Activated CD8-positive, alpha-beta T cell treated with anti-CD3 and anti-CD28 coated beads for 36 hours (primary cell): ENCODE data around the gene GTF2H2C. TPM values are rescaled to one million over a fixed set of nuclear protein-coding genes. Genes with fewer than 3 reads are reported as not detected.
"Not testable (repeated sequence)": the region's sequence is repeated elsewhere in the genome, so short reads cannot be mapped to it uniquely, and the experiment has no call there.

Experiments
- ATAC-seq: fragments of 200-7000 bp; cut with Tn5 transposase; one replicate; pipeline ENCODE4 v1.10.0; 2021; ENCODE audit warnings: mild to moderate bottlenecking, moderate library complexity
- CTCF ChIA-PET: fragments of 350-600 bp; sonication (Branson Sonifier 250); formaldehyde crosslinking; loops from one replicate; lab custom pipeline; 2021; ENCODE audit warnings: antibody characterized with exemption; lab: Charles Lee
- POLR2A ChIA-PET: fragments of 350-600 bp; sonication (Branson Sonifier 250); formaldehyde crosslinking; loops from one replicate; lab custom pipeline; 2021; ENCODE audit warnings: antibody characterized with exemption; lab: Charles Lee
- DNase-seq: peaks from one replicate; pipeline ENCODE4 v3.0.0-alpha.2; 2020
- H3K27ac Mint-ChIP-seq: one replicate; pipeline ENCODE4 v1.8.0; 2021; ENCODE audit warnings: mild to moderate bottlenecking, mixed read lengths
- H3K27me3 Mint-ChIP-seq: one replicate; pipeline ENCODE4 v1.8.0; 2021; ENCODE audit warnings: mixed read lengths
- H3K36me3 Mint-ChIP-seq: one replicate; pipeline ENCODE4 v1.8.0; 2021; ENCODE audit warnings: low read depth, mixed read lengths
- H3K4me1 Mint-ChIP-seq: one replicate; pipeline ENCODE4 v1.8.0; 2021; ENCODE audit warnings: low read depth, mixed read lengths
- H3K4me3 Mint-ChIP-seq: one replicate; pipeline ENCODE4 v1.8.0; 2021; ENCODE audit warnings: mild to moderate bottlenecking, moderate library complexity, mixed read lengths
- H3K9me3 Mint-ChIP-seq: one replicate; pipeline ENCODE4 v1.8.0; 2021; ENCODE audit warnings: mixed read lengths
- intact Hi-C: fragments of 100-400 bp; cut with micrococcal nuclease; formaldehyde crosslinking; loops from one replicate; pipeline ENCODE4 v1.10.0; 2022
- total RNA-seq, 2 experiments: library from RNA; stranded (reverse); gene quantifications; one replicate each; pipeline ENCODE4 v1.2.3, GENCODE V29; 2021

The GTF2H2C gene
- total RNA-seq, 2 experiments from 2014 or later: 40.0 to 42.1 TPM

DNA sequence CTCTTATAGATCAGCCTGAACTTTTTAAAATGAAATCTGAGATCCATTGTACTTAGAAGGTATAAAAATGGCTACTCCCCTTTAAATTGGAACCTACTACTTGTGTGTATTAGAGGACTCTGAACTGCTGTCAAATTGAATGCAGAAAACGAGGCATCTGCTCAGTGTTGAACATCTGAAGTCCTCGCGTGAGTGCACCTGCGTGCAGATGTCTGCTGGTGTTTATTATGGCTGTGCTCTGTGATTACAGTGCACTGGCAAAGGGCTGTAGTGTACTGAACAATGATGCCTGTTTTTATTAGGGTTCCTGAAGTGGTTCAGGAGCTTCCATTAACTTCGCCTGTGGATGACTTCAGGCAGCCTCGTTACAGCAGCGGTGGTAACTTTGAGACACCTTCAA is 15.4 kb upstream of the GTF2H2C start:
- CTCF ChIA-PET, H3K36me3 Mint-ChIP-seq, H3K27me3 Mint-ChIP-seq, ATAC-seq, intact Hi-C loops, H3K27ac Mint-ChIP-seq, H3K4me3 Mint-ChIP-seq, H3K4me1 Mint-ChIP-seq, H3K9me3 Mint-ChIP-seq, DNase-seq, POLR2A ChIA-PET: not testable (repeated sequence)

DNA sequence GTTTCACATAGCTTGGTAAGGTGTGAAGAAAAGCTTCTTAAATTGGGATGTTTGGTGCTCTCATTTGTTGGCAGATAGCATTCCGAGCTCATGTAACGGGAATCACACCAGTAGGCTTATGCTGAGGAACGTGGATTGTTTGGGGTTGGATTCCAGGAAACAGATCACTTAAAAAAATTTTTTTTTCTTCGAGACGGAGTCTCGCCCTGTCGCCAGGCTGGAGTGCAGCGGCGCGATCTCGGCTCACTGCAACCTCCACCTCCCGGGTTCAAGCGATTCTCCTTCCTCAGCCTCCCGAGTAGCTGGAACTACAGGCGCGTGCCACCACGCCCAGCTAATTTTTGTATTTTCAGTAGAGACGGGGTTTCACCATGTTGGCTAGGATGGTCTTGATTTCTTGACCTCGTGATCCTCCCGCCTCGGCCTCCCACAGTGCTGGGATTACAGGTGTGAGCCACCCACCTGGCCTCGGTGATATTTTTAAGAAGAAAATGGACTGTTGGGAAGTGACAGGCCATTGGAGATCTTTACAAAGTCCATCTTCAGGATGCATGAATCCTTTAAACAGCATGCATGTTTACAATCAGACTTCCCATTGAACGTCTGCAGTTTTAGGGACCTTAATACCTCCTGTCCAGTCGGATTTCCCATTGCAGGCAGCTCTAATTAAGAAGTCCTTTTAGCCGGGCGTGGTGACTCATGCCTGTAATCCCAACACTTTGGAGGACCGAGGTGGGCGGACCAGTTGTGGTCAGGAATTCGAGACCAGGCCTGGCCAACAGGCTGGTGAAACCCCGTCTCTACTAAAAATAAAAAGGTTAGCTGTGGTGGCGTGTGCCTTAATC is 818 bp downstream of the GTF2H2C start:
- CTCF ChIA-PET, H3K27me3 Mint-ChIP-seq, H3K9me3 Mint-ChIP-seq, POLR2A ChIA-PET, H3K4me1 Mint-ChIP-seq, H3K27ac Mint-ChIP-seq, H3K36me3 Mint-ChIP-seq, DNase-seq, intact Hi-C loops, ATAC-seq: not testable (repeated sequence)
- peak overlapping the region; percentile 64 for H3K4me3 Mint-ChIP-seq

DNA sequence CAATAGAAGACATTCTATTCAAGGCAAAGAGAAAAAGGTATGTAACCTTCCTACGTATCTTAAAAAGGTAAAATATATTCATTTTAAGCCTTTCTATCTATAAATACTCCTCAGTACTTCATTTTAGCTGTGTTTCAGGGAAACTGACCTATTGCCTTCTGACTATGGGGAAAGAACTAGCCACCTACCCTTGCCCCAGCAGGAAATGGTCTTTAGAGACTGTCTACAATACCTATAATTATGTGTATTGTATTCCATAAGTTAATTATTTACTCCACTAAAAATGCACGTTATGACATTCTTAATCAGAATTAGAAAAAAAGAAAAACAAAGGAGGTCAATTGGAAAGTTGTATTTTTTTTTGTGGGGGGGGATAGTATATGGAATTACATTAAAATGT is 6.2 kb downstream of the GTF2H2C start:
- DNase-seq, POLR2A ChIA-PET, ATAC-seq, H3K4me1 Mint-ChIP-seq, intact Hi-C loops, H3K27me3 Mint-ChIP-seq, CTCF ChIA-PET, H3K4me3 Mint-ChIP-seq, H3K9me3 Mint-ChIP-seq, H3K36me3 Mint-ChIP-seq, H3K27ac Mint-ChIP-seq: not testable (repeated sequence)

DNA sequence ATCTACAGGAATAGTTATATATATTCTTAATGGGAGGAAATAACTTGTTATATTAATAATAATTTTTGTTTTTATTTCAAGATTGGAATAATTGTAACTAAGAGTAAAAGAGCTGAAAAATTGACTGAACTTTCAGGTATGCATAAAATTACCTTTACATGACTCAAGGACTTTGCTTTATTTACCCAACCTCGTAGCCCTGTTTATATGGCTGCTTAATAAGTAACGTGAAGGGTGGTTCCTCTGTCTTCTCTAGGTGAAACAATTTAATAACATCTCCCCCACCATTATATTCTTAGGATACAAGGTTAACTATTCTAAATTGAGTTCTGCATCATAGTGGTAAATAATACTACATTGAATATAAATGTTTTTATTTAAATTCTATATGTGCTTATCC is 8.1 kb downstream of the GTF2H2C start:
- H3K27ac Mint-ChIP-seq, H3K4me3 Mint-ChIP-seq, CTCF ChIA-PET, H3K9me3 Mint-ChIP-seq, DNase-seq, intact Hi-C loops, H3K36me3 Mint-ChIP-seq, ATAC-seq, H3K4me1 Mint-ChIP-seq, POLR2A ChIA-PET, H3K27me3 Mint-ChIP-seq: not testable (repeated sequence)

DNA sequence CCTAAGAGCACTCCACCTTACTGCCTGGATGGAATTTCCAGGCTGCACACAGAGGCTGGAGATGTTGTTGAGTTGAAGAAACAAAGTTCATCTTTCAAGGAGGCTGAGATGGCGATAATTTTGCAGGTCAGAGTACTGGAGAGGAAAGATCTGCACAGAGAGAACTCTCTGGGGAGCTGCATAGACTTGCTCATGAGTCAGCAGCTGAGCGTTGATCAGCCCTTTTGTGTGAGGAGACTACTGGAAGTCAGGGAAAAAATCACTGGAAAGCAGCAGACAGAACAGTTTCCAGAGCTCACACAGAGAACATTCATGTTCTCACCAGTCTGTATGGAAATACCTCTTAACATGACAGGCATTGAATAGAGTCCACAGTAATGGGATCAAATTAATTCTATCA is 23.4 kb downstream of the GTF2H2C start:
- H3K4me1 Mint-ChIP-seq, ATAC-seq, H3K9me3 Mint-ChIP-seq, H3K36me3 Mint-ChIP-seq, CTCF ChIA-PET, intact Hi-C loops, H3K27me3 Mint-ChIP-seq, DNase-seq, H3K27ac Mint-ChIP-seq, H3K4me3 Mint-ChIP-seq, POLR2A ChIA-PET: not testable (repeated sequence)

DNA sequence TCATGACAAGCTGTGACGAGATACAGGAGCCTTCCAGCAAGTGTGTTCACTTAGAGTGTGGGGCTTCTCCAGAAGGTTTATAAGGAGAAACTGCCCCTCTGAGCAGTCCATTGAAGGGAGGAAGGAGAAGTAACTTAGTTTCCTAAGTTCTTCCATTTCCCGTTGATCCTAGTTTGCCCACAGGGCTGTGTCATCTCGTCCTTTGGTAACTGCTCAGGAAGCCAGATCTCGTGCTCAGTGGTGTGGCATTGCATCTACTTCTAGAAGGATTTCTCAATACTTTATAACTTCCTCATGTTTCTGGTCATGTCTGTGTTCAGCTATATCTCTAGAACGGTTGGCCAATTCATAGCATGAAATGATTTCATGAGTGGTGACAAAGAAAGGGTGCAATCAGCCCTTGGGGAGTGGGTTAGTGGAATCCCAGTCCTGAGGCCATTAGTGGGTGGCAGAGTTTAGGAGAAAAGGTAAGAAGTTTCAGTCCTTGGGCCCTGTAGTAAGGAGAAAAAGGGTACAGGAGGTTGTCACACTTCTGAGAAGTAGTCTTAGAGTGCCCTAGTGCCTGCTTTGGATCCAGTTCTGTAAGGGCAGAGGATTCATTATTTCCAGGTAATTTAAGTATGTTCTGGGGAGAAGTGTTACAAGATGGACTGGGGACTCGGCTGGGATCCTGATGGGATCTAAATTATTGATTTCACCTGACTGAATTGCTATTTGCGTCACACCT is 36.3 kb downstream of the GTF2H2C start:
- POLR2A ChIA-PET, H3K4me1 Mint-ChIP-seq, ATAC-seq, intact Hi-C loops, H3K9me3 Mint-ChIP-seq, H3K27me3 Mint-ChIP-seq, DNase-seq, H3K4me3 Mint-ChIP-seq, H3K27ac Mint-ChIP-seq, H3K36me3 Mint-ChIP-seq, CTCF ChIA-PET: not testable (repeated sequence)

DNA sequence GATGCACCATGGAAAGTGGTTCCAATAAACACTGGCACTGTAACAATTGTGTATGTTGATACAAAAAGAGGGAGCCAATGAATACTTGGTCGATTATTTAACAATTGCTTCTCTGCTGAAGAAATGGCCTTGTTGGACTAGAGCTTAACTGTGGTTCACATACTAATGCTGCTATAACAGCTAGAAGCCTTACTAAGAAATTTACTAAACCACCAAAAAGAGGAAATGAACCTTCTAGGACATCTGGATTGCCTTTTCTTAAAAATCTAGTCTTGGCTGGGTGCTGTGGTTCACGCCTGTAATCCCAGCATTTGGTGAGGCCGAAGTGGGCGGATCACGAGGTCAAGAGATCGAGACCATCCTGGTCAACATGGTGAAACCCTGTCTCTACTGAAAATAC is 42.0 kb downstream of the GTF2H2C start:
- H3K4me3 Mint-ChIP-seq, H3K27ac Mint-ChIP-seq, CTCF ChIA-PET, ATAC-seq, H3K4me1 Mint-ChIP-seq, POLR2A ChIA-PET, DNase-seq, H3K27me3 Mint-ChIP-seq, intact Hi-C loops, H3K36me3 Mint-ChIP-seq, H3K9me3 Mint-ChIP-seq: not testable (repeated sequence)

DNA sequence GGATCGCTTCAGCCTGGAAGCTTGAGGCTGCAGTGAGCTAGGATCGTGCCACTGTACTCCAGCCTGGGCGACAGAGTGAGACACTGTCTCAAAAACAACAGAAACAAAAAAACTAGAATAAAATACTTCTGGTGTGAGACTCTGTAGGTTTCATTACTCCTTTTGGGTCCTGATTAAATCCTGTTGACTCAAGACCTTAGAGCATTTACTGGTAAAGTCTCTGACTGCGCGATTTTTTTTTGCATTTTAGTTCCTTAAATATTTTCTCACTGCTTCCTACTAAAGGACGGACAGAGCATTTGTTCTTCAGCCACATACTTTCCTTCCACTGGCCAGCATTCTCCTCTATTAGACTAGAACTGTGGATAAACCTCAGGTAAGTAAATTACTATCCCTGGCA is 46.8 kb downstream of the GTF2H2C start:
- H3K4me3 Mint-ChIP-seq, H3K36me3 Mint-ChIP-seq, H3K9me3 Mint-ChIP-seq, H3K4me1 Mint-ChIP-seq, intact Hi-C loops, DNase-seq, H3K27ac Mint-ChIP-seq, H3K27me3 Mint-ChIP-seq, ATAC-seq, POLR2A ChIA-PET, CTCF ChIA-PET: not testable (repeated sequence)

DNA sequence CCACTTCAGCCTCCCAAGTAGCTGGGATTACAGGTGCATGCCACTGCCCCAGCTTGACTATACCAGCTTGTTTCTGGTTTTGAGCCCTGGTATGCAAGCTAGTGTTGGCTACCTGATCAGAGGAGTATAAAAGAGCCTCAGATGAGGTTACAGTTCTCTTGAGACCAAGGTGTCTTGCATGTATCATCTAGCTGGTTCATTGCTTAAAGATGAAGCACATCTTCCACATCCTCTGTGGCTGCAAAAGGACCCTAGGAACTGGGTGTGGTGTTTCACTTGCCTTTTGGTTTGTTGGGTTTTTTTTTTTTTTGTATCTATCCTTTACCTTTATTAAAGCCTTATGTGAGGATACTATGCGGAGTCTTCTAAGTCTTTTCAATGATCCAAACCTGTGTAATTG is 47.8 kb downstream of the GTF2H2C start:
- H3K27ac Mint-ChIP-seq, intact Hi-C loops, H3K9me3 Mint-ChIP-seq, H3K36me3 Mint-ChIP-seq, CTCF ChIA-PET, ATAC-seq, H3K27me3 Mint-ChIP-seq, H3K4me1 Mint-ChIP-seq, DNase-seq, POLR2A ChIA-PET, H3K4me3 Mint-ChIP-seq: not testable (repeated sequence)

DNA sequence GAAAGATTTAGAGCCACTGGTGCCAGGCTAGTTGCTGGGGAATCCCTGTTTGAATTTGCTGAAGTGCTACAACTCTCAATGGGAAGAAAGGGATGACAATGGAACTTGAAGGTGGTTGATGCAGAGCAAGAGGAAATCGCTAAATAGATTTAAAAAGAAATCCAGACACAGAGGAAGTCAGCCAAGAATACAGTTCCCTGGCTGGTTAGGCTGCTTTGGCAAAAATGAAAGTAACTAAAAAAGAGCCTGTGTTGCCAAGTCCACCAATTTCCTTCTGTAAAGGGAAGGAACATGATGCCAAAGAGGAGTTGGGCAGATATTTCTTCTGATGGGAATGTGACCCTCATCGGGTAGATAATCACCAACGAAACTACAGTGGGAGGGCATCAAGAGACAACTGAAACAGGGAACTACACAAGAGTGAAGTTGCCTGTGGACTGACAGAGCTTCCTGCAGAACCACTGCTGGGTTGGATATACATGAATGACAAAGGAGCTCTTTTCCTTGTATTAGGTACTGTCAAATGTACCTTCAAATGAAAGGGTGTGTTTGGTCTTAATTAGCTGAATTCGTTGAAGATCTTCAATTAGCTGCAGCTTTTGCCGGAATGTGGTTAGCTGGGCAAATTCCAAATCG is 49.0 kb downstream of the GTF2H2C start:
- POLR2A ChIA-PET, DNase-seq, H3K27me3 Mint-ChIP-seq, H3K27ac Mint-ChIP-seq, CTCF ChIA-PET, ATAC-seq, H3K36me3 Mint-ChIP-seq, H3K4me1 Mint-ChIP-seq, intact Hi-C loops, H3K9me3 Mint-ChIP-seq, H3K4me3 Mint-ChIP-seq: not testable (repeated sequence)

DNA sequence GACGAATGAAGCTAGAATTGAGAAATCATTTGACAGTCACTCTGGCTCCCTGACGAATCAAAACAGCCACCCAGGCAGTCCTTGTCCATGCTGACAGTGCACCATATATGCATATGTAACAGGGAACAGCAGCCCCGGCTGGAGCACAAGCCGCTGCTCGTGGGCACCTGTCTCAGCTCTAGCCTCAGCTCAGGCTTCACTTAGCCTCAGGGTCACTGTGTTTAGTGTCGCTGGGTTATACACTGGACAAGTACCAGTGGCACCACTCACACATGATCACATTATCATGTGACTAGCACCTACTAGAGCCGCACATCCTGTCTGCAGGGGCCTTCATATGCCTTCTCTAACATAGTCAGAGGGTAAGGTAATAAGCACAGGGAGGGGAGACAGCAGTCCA is 54.9 kb downstream of the GTF2H2C start:
- ATAC-seq, H3K36me3 Mint-ChIP-seq, H3K27me3 Mint-ChIP-seq, H3K4me3 Mint-ChIP-seq, CTCF ChIA-PET, DNase-seq, intact Hi-C loops, H3K27ac Mint-ChIP-seq, H3K4me1 Mint-ChIP-seq, POLR2A ChIA-PET, H3K9me3 Mint-ChIP-seq: not testable (repeated sequence)
